ENCODE data around the gene KLK14.

GRCh38 chr19:51111606-51112005, 28.9 kb upstream of the KLK14 start:
- TF ChIP-seq, protein P1, sequence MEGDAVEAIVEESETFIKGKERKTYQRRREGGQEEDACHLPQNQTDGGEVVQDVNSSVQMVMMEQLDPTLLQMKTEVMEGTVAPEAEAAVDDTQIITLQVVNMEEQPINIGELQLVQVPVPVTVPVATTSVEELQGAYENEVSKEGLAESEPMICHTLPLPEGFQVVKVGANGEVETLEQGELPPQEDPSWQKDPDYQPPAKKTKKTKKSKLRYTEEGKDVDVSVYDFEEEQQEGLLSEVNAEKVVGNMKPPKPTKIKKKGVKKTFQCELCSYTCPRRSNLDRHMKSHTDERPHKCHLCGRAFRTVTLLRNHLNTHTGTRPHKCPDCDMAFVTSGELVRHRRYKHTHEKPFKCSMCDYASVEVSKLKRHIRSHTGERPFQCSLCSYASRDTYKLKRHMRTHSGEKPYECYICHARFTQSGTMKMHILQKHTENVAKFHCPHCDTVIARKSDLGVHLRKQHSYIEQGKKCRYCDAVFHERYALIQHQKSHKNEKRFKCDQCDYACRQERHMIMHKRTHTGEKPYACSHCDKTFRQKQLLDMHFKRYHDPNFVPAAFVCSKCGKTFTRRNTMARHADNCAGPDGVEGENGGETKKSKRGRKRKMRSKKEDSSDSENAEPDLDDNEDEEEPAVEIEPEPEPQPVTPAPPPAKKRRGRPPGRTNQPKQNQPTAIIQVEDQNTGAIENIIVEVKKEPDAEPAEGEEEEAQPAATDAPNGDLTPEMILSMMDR (IDR thresholded peaks at IDR 0.05; ENCODE audit: insufficient read depth, low read depth, low read length), result no peak
- no peak for TF ChIP-seq EZH2 (IDR thresholded peaks at IDR 0.05; ENCODE audit: insufficient read depth, low read length)

All from astrocyte (in vitro differentiated cells and primary cell).